GM21576 (cell line): ENCODE measurements around the gene ZNF77.
A peak's percentile ranks its signal among the peaks of the same experiment; 100 is the strongest.
"Not testable (repeated sequence)": the region's sequence is repeated elsewhere in the genome, so short reads cannot be mapped to it uniquely, and the experiment has no call there.

Experiments used
- ATAC-seq: cut with Tn5 transposase; IDR thresholded peaks from one replicate; pipeline ENCODE4 v1.9.1; 2021; ENCODE audit warnings: mild to moderate bottlenecking, moderate library complexity; ENCODE audit not compliant: unreplicated experiment

The ZNF77 gene

DNA sequence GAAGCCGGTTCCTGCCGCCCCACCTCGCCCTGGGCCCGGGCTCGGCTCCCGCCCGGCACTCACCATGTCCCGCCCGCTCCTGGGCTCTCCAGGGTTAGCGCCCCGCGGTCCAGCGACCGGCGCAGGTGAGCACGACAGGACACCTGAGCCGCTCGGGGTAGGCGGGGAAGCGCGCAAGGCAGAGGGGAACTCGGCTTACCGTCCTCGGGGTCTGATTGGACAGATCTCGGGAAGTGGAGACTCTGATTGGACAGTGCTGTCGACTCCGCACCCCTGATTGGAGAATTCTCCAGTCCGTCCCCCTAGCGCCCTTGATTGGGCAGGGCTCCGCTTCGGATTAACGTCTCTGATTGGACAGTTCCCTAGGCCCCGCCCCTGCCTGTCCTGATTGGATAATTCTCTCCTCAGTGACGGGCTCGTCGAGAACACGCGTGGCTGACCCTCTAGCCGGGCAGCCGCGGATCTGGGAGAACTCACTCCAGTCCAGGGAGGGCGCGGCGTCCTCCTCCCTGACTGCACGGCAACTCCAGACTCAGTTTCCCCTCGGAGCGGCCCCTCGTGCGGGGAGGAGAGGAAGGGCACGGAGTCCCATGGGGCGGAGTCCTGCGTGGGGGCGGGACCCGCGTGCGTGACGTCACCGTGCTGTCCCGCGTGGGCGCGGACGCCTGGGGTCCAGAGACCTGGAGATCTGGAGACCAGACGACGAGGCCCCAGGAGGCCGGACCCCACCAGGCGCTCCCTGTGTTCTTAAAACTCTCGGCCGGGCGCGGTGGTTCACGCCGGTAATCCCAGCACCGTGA, at the start of gene ZNF77:
Gene ZNF77, minus strand, starts transcription at position 197 of the 800 bp plus-strand sequence. Its CDS starts 131 bp downstream, at position 66.
- peak; percentile 93 for ATAC-seq

GRCh38 chr19:2993579-2993978, 48.8 kb upstream of the ZNF77 start:
- no peak for ATAC-seq

DNA sequence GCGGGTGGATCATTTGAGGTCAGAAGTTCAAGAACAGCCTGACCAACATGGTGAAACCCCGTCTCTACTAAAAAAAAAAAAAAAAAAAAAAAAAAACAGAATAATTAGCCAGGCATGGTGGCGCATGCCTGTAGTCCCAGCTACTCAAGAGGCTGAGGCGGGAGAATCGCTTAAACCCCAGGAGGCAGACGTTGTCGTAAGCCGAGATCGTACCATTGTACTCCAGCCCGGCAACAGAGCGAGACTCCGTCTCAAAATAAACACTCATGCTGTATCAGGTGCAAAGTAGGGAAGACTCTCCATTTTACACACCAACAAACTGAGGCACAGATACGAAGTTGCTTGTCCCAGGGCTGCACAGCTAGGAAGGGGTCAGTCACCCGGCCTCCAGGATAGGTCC, 48.2 kb upstream of the ZNF77 start:
- no peak for ATAC-seq

DNA sequence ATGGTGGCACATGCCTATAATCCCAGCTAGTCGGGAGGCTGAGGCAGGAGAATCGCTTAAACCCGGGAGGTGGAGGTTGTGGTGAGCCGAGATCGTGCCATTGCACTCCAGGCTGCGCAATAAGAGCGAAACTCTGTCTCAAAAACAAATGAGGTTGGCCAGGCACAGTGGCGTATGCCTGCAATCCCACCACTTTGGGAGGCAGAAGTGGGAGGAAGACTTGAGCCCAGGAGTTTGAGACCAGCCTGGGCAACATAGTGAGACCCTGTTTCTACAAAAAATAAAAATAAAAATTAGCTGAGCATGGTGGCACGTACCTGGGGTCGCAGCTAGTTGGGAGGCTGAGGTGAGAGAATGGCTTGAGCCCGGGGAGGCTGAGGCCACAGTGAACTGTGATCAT, 47.6 kb upstream of the ZNF77 start:
- ATAC-seq, result not testable (repeated sequence)

DNA sequence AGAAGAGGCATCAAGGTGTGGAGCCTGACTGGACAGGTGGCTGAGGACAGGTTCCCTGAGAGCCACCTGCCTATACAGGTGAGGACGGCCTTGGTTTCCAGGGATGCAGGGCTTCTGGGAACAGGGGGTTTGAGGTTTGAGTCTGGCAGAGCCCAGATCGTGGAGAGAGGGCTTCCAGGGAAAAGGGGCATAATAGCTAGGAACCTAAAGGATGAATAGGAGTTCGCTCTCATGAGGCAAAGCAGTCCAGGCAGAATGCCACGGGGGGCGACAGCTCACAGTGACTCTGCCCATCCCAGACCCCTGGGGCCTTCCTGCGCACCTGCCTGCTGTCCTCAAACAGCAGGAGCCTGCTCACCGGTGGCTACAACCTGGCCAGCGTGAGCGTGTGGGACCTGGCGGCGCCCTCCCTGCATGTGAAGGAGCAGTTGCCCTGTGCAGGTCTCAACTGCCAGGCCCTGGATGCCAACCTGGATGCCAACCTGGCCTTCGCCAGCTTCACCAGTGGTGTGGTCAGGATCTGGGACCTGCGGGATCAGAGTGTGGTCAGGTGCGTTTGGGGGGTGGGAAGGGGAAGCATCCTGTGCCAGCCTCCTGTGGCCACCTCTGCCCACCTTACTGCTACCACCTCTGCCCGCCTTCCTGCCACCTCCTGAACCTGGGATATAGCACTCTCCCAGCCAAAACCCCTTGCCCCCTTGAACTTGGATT, 44.6 kb upstream of the ZNF77 start:
- no peak for ATAC-seq

GRCh38 chr19:2988568-2988967, 43.8 kb upstream of the ZNF77 start:
- ATAC-seq, result no peak

- no peak for ATAC-seq
Measured at GRCh38 chr19:2987797-2988196, 43.0 kb upstream of the ZNF77 start.

GRCh38 chr19:2986951-2987524, 42.3 kb upstream of the ZNF77 start:
- ATAC-seq, result no peak

- ATAC-seq, result no peak
Measured at GRCh38 chr19:2984215-2984528, 39.4 kb upstream of the ZNF77 start.

DNA sequence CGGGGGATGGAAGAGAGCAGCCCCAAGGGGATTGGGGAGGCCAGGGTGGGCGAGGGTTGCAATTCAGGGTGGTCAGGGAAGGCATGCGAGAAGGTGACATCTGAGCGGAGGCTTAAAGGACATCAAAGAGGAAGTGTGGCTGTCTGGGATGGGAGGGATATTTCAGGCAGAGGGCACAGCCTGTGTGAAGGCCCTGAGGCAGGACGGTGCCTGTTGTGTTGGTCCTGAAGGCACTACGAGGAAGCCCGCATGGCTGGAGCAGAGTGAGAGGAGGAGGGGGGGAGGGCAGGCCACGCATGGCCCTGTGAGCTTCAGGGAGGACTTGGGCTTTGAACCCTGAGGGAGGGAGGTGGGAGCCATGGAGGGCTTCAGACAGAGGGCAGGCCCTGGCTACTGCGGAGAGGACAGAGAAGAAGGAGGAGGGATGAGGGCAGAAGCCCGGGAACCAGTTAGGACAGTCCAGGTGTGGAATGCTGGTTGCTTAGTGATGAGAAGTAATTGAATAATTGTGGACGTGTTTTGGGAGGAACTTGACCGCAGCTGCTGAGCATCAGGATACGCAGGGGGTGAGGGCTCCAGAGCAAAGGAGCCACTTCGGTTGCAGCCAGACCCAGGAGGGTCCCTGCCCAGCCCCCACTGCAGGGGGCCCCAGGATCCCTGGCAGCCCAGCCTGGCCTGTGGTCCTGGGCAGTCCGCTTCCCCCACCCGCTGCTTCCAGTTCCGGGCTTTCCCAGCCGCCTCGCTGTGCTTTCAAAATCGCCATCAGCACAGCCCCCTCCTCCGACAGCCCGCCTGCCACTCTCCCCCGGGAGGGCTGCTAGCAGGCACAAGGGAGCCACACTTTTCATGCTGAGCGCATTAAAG, 38.8 kb upstream of the ZNF77 start:
- no peak for ATAC-seq

GRCh38 chr19:2982983-2983350, 38.2 kb upstream of the ZNF77 start:
- ATAC-seq, result no peak

GRCh38 chr19:2982561-2982960, 37.8 kb upstream of the ZNF77 start:
- no peak for ATAC-seq

DNA sequence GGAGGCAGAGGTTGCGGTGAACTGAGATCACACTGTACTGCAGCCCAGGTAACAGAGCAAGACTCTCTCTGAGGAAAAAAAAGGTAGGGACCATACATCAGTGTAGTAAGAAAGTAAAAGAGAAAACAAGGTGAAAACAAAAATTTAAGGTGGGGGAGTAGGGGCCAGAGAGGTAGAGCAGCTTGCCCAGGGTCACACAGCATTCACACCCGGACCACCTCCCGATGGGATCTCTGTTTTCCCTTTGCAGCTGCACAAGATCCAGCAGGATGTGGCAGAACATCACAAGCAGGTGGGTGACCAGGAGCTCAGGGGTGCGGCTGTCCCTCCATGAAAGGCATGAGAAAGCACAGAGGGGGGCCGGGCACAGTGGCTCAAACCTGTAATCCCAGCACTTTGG, 37.1 kb upstream of the ZNF77 start:
- no peak for ATAC-seq

GRCh38 chr19:2978772-2979171, 34.0 kb upstream of the ZNF77 start:
- ATAC-seq, result no peak

DNA sequence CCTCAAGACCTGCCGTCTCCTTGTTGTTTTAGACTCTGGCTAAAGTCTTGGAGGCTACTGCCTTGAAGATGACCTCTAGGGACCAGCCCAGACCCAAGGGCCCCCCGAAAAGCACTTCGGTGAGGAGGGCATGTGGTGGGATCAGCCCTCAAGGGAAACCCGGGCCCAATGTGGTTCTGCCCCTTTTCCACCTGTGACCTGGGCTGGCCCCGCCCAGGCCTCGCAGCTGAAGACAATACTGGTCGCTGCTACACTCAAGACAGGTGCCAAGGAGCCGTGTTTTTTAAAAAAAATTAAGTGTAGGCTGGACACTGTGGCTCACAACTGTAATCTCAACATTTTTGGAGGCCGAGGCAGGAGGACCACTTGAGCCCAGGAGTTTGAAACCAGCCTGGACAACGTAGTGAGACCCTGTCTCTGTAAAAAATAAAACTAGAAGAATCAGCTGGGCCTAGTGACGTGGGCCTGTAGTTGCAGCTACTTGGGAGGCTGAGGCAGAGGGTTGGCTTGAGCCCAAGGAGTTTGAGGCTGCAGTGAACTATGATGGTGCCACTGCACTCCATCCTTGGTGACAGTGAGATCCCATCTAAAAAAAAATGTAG, 33.5 kb upstream of the ZNF77 start:
- no peak for ATAC-seq

DNA sequence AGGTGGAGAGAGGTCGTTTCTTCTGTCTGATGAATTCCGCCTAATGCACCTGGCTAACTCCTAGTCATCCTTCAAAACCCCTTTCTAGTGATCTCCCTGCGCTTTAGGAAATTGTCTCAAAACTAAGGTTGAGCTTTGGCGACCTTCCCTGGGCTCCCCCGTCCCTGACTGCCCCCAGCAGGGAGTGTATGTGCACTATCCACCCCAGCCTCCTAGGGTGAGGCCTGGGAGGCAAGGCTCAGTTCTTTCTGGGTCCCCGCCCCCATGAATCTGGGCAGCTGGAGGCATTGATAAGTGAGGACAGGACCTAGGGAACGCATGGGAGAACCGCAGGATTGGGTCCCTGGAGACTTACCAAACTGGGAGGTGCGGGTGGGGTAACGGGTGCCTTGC, 33.0 kb upstream of the ZNF77 start:
- no peak for ATAC-seq

GRCh38 chr19:2977001-2977745, 32.4 kb upstream of the ZNF77 start, which contains the start of gene TLE6:
TSS of gene TLE6 (plus strand) at chr19:2977564. CDS start at chr19:2978234, 670 bp downstream.
- peak; percentile 88 for ATAC-seq

GRCh38 chr19:2976609-2977000, 31.8 kb upstream of the ZNF77 start:
- ATAC-seq, result no peak

DNA sequence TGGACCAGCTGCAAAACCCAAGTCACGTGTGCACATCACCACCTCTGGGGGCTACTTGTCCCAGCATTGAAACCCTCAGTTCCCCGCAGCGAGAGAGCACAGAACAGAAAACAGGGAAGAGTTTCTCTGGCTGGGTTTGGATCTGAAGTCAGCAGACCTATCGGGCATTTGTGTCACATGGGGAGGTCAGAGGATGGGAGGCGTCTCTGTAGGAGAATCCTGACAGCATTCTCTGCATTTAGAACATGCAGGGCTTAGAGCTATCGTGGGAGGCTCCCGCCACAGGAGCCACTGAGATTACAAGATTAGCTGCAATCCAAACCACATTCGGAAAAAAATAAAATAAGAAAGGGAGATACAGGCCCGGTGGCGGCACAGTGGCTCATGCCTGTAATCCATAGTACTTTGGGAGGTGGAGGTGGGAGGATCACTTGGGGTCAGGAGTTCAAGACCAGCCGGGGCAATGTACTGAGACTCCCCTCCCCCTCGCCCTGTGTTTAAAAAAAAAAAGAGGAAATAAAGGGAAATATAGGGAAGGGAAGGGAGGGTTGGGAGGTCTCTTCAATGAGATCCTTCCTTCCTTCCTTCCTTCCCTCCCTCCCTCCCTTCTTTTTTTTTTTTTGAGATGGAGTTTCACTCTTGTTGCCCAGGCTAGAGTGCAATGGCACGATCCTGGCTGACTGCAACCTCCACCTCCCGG, 29.7 kb upstream of the ZNF77 start:
- no peak for ATAC-seq
